Right lobe of liver (tissue), 4 donors: ENCODE measurements around the gene CDKAL1.

ENCODE experiments used
- POLR2A ChIP-seq: fragments of 450-650 bp; IDR thresholded peaks from one replicate; pipeline ENCODE4 v1.6.1; 2017; ENCODE audit warnings: antibody characterized with exemption, mild to moderate bottlenecking
- TF ChIP-seq, protein P1 (sequence below), 4 donors: fragments of 200-600 bp in 3 of 4; fragments of 450-650 bp in 1 of 4; IDR thresholded peaks; one replicate each; pipeline versions ENCODE4 v1.5.1 to v1.8.0; 2016 to 2022; ENCODE audit warnings: antibody characterized with exemption in 4 of 4, mild to moderate bottlenecking in 2 of 4
- donor health status: DM: no; HTN: no; CAD: no.
- donor health status: DM: no; HTN: no; CAD: no.
- donor health status: DM: no; HTN: yes; CAD: no.

DNA sequence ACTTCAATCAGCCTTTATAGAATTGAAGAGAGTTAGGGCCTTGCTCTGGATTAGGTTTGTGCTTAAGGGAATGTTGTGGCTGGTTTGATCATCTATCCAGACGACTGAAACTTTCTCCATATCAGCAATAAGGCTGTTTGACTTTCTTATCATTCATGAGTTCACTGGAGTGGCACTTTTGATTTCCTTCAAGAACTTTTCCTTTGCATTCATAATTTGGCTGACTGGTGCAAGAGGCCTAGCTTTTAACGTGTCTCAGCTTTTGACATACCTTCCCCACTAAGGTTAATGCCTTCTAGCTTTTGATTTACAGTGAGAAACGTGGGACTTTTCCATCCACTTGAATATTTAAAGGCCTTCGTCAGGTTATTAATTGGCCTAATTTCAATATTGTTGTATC lies 461.8 kb downstream of the CDKAL1 start:
- TF ChIP-seq, protein P1, sequence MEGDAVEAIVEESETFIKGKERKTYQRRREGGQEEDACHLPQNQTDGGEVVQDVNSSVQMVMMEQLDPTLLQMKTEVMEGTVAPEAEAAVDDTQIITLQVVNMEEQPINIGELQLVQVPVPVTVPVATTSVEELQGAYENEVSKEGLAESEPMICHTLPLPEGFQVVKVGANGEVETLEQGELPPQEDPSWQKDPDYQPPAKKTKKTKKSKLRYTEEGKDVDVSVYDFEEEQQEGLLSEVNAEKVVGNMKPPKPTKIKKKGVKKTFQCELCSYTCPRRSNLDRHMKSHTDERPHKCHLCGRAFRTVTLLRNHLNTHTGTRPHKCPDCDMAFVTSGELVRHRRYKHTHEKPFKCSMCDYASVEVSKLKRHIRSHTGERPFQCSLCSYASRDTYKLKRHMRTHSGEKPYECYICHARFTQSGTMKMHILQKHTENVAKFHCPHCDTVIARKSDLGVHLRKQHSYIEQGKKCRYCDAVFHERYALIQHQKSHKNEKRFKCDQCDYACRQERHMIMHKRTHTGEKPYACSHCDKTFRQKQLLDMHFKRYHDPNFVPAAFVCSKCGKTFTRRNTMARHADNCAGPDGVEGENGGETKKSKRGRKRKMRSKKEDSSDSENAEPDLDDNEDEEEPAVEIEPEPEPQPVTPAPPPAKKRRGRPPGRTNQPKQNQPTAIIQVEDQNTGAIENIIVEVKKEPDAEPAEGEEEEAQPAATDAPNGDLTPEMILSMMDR (IDR thresholded peaks at IDR 0.05), result no peak
- no peak for TF ChIP-seq POLR2A
